ENCODE data around the gene PHF19.

Gene PHF19

GRCh38 chr9:120891884-120892747, 15.1 kb upstream of the PHF19 start:
- no peak for DNase-seq (ENCODE audit: low spot score)

GRCh38 chr9:120891245-120891883, 14.4 kb upstream of the PHF19 start:
- no peak for DNase-seq (ENCODE audit: low spot score)

- DNase-seq (ENCODE audit: low spot score), result no peak
Observed at GRCh38 chr9:120890320-120891244, 13.6 kb upstream of the PHF19 start.

- DNase-seq (ENCODE audit: low spot score), result no peak
Observed at GRCh38 chr9:120889606-120890271, 12.8 kb upstream of the PHF19 start.

GRCh38 chr9:120888626-120889025, 11.6 kb upstream of the PHF19 start:
- DNase-seq (ENCODE audit: low spot score), result no peak

GRCh38 chr9:120886490-120886967, 9.5 kb upstream of the PHF19 start:
- no peak for DNase-seq (ENCODE audit: low spot score)

- no peak for DNase-seq (ENCODE audit: low spot score)
Observed at GRCh38 chr9:120885958-120886357, 9.0 kb upstream of the PHF19 start.

GRCh38 chr9:120885457-120885856, 8.5 kb upstream of the PHF19 start:
- no peak for DNase-seq (ENCODE audit: low spot score)

GRCh38 chr9:120883608-120883996, 6.6 kb upstream of the PHF19 start:
- DNase-seq (ENCODE audit: low spot score), result no peak

- no peak for DNase-seq (ENCODE audit: low spot score)
Observed at GRCh38 chr9:120882935-120883607, 6.1 kb upstream of the PHF19 start.

- DNase-seq (ENCODE audit: low spot score), result no peak
Observed at GRCh38 chr9:120879446-120879845, 2.5 kb upstream of the PHF19 start.

- no peak for DNase-seq (ENCODE audit: low spot score)
Observed at GRCh38 chr9:120878188-120879130, 1.5 kb upstream of the PHF19 start.

- peak; percentile 60 for DNase-seq (ENCODE audit: low spot score)
Observed at GRCh38 chr9:120877276-120878034, 467 bp upstream of the PHF19 start.

GRCh38 chr9:120875954-120876841, 790 bp downstream of the PHF19 start:
- DNase-seq (ENCODE audit: low spot score), result peak; percentile 74

GRCh38 chr9:120875643-120875953, 1.4 kb downstream of the PHF19 start:
- DNase-seq (ENCODE audit: low spot score), result no peak

- no peak for DNase-seq (ENCODE audit: low spot score)
Observed at GRCh38 chr9:120875195-120875565, 1.8 kb downstream of the PHF19 start.

- no peak for DNase-seq (ENCODE audit: low spot score)
Observed at GRCh38 chr9:120874226-120875194, 2.5 kb downstream of the PHF19 start.
